Uterus (tissue), 2 donors: ENCODE results near the gene ZSWIM6.

ENCODE experiments used
- CTCF ChIP-seq, 4 experiments: fragments of 200-600 bp in 2 of 4; fragments of 450-650 bp in 2 of 4; sonication (generic) in 2 of 4; IDR thresholded peaks; one replicate each; pipeline ENCODE4 v1.5.1; 2016 to 2019; ENCODE audit warnings: antibody characterized with exemption in 4 of 4, mild to moderate bottlenecking in 2 of 4, moderate library complexity in 1 of 4
- POLR2A ChIP-seq, 2 donors: fragments of 450-650 bp; IDR thresholded peaks; one replicate each; pipeline ENCODE4 v1.6.1; 2016; ENCODE audit warnings: antibody characterized with exemption in 2 of 2, mild to moderate bottlenecking in 1 of 2, moderate library complexity in 1 of 2

- TF ChIP-seq CTCF (IDR thresholded peaks at IDR 0.05) (no peak), POLR2A (IDR thresholded peaks at IDR 0.05) (no peak)
Observed at GRCh38 chr5:61493973-61494372, 161.9 kb downstream of the ZSWIM6 start.
